HCT116 (cell line): Measurements from ENCODE around the gene RTN4IP1.

Source experiments
- EZH2 ChIP-seq: fragments of 200-600 bp; sonication (generic); IDR thresholded peaks from 2 replicates; pipeline ENCODE4 v1.6.1; 2017; ENCODE audit warnings: antibody characterized with exemption, mixed run types
- EZH2phosphoT487 ChIP-seq: fragments of 200-600 bp; IDR thresholded peaks from 2 replicates; pipeline ENCODE4 v1.6.1; 2018; ENCODE audit warnings: antibody characterized with exemption, borderline replicate concordance
- POLR2AphosphoS5 ChIP-seq: IDR thresholded peaks from 2 replicates; pipeline ENCODE4 v1.6.1; 2011; ENCODE audit warnings: mild to moderate bottlenecking, low read depth, low read length, moderate library complexity
- TF ChIP-seq, protein P1 (sequence below), 3 experiments: fragments of 200-600 bp in 1 of 3; sonication (generic) in 1 of 3; IDR thresholded peaks in 2 of 3; conservative IDR thresholded peaks in 1 of 3; 2 replicates each; pipeline ENCODE4 v1.5.1; 2012 to 2017; ENCODE audit warnings: low read depth in 2 of 3, low read length in 2 of 3, antibody characterized with exemption in 1 of 3, borderline replicate concordance in 1 of 3, control low read depth in 1 of 3, mild to moderate bottlenecking in 1 of 3, mixed read lengths in 1 of 3, mixed run types in 1 of 3, moderate library complexity in 1 of 3; ENCODE audit not compliant: insufficient read depth in 1 of 3

DNA sequence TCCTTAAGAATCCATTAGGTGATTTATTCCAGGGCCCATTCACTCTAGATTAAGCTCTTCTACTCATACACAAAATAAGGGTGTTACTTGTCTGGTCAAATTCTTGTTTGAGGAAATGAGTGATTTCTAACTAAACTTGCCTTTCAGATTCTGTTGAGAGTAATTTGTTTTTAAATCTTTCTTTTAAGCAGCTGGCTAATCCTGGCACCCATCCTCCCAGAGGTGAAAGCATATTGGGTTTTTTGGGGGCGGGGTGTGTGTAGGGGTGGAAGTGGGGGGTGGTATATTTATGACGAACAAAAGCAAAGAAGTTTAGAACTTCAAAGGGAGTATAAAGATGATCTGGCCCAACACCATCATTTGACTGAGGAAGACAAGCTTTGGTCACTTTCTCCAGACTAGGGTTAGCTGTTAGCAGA, 94.7 kb downstream of the RTN4IP1 start:
- TF ChIP-seq EZH2, result no peak
- TF ChIP-seq, protein P1, sequence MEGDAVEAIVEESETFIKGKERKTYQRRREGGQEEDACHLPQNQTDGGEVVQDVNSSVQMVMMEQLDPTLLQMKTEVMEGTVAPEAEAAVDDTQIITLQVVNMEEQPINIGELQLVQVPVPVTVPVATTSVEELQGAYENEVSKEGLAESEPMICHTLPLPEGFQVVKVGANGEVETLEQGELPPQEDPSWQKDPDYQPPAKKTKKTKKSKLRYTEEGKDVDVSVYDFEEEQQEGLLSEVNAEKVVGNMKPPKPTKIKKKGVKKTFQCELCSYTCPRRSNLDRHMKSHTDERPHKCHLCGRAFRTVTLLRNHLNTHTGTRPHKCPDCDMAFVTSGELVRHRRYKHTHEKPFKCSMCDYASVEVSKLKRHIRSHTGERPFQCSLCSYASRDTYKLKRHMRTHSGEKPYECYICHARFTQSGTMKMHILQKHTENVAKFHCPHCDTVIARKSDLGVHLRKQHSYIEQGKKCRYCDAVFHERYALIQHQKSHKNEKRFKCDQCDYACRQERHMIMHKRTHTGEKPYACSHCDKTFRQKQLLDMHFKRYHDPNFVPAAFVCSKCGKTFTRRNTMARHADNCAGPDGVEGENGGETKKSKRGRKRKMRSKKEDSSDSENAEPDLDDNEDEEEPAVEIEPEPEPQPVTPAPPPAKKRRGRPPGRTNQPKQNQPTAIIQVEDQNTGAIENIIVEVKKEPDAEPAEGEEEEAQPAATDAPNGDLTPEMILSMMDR (IDR thresholded peaks at IDR 0.05 in 2 of 3, conservative IDR thresholded peaks at IDR 0.05 in 1 of 3; ENCODE audit: borderline replicate concordance in 1 of 3, insufficient read depth in 1 of 3, low read depth in 2 of 3, low read length in 2 of 3), result no peak
- no peak for TF ChIP-seq EZH2phosphoT487
- TF ChIP-seq POLR2AphosphoS5, result no peak
